HEK293T (cell line): Measurements from ENCODE around the gene OLA1.

ENCODE experiments used
- ELF4 ChIP-seq: fragments of 450-650 bp; IDR thresholded peaks from 2 replicates; pipeline ENCODE4 v1.6.1; 2017; ENCODE audit warnings: antibody characterized with exemption
- SP1 ChIP-seq: fragments of 450-650 bp; IDR thresholded peaks from 2 replicates; pipeline ENCODE4 v1.6.1; 2017

DNA sequence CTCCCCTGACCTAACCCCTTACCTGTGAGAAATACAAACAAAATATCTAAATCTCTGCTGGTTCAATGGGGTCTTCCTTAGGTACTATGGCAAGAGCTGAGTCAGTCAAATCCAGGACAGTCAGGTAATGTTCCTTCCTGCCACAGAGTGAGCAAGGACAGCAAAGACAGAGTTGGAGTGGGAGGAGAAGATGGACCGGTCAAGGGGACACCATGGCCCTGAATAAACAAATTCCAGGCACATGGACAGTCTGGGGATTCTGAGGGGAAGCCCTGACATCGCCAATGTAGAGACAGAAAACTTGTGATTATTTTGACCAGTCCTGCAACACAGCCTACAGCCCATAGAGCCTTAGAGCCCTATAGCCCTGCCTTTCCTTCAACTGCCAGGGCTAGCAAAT, 42.8 kb downstream of the OLA1 start:
- TF ChIP-seq ELF4 (no peak), SP1 (no peak)
